GM12891 (cell line): ENCODE data around the gene SPAG5.

ENCODE experiments used
- DNase-seq: peaks from one replicate; pipeline ENCODE4 v3.0.0; 2011; ENCODE audit warnings: low spot score; ENCODE audit not compliant: insufficient read length
- FAIRE-seq: peaks from 2 replicates; lab custom pipeline; 2011; peaks lifted over from hg19 to GRCh38; lab: Jason Lieb, UNC
- PAX5 ChIP-seq: IDR thresholded peaks from 2 replicates; pipeline ENCODE4 v1.6.1; 2011; ENCODE audit warnings: low read length, moderate library complexity, mild to moderate bottlenecking; ENCODE audit not compliant: insufficient read depth, severe bottlenecking
- POLR2A ChIP-seq: IDR thresholded peaks from 2 replicates; pipeline ENCODE4 v1.6.1; 2011; ENCODE audit warnings: low read depth, low read length, control low read depth
- POLR2AphosphoS5 ChIP-seq: IDR thresholded peaks from 2 replicates; pipeline ENCODE4 v1.6.1; 2011; ENCODE audit warnings: low read depth, low read length, control low read depth
- POU2F2 ChIP-seq: IDR thresholded peaks from 2 replicates; pipeline ENCODE4 v1.6.1; 2011; ENCODE audit warnings: low read depth, mild to moderate bottlenecking, control low read depth, low read length, moderate library complexity
- SPI1 ChIP-seq: IDR thresholded peaks from 2 replicates; pipeline ENCODE4 v1.6.1; 2011; ENCODE audit warnings: low read depth, low read length, control low read depth
- TAF1 ChIP-seq: IDR thresholded peaks from 2 replicates; pipeline ENCODE4 v1.6.1; 2011; ENCODE audit warnings: low read depth, low read length, control low read depth

Gene SPAG5

DNA sequence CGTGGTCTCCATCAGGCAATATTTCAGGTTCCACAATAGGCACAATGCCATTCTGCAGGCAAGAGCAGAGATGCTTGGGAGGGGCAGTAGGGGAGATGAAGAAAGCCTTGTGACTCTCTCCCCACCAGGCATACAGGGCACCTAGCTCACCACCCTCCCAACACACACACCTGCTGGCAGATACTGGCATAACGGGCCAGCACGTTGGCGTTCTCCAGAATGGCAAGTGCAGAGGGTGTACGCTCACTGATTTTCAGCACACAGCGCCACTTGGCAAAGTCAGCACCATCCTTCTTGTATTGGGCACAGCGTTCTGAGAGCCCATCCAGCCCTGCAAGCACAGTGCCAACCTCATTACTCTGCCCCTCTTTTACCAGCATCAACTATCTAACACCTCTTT lies 24.3 kb downstream of the SPAG5 start:
- DNase-seq, result no peak
- FAIRE-seq, result no peak
- TF ChIP-seq POLR2AphosphoS5 (no peak), SPI1 (no peak), TAF1 (no peak)

DNA sequence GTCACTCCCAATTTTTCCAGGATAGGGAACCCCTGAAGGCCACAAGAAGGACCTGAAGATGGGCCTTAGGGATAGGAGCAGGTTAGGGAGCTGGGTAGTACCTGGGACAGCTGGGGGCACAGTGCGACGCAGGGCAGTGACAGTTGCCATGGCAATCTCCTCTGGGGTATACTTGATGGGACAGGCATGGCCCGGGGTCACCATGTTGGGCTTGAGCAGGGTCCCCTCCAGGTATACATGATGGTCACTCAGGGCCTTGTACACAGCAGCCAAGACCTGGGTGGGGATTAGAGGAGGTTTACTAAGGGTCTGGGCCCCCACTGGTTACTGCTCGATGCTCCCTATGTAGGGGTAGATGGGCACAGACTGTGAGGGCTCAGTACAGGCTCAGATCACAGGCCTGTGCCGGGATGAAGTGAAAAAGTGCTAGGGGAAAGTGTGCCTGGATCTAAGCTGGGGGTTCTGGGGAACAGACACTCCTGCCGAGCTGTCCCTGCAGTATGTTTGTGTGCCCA lies 24.8 kb downstream of the SPAG5 start:
- TF ChIP-seq TAF1 (no peak), POLR2AphosphoS5 (no peak), POU2F2 (no peak), POLR2A (no peak), PAX5 (no peak)
- DNase-seq, result no peak
- FAIRE-seq, result no peak

DNA sequence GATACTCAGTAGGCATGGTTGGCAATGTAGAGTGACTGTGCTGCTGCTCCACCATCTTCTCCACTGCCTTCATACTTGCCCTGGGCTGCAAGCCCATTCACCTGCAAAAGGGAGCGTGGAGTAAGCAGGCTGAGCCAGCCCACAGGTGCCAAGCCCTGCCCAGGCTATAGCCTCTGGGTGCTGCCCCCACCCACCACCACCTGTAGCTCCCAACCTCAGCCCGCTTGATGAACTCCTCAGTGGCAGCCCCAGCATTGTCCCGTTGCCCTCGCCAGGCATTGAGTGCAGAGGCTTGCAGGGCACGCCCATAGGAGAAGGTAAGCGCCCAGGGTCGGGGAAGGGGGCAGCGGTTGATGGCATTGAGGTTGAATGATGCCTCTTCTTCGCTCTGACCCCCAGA lies 25.3 kb downstream of the SPAG5 start:
- FAIRE-seq, result no peak
- TF ChIP-seq SPI1, result no peak
- TF ChIP-seq PAX5, result no peak
- no peak for TF ChIP-seq POLR2A
- TF ChIP-seq TAF1, result no peak
- no peak for TF ChIP-seq POLR2AphosphoS5
- TF ChIP-seq POU2F2, result no peak

DNA sequence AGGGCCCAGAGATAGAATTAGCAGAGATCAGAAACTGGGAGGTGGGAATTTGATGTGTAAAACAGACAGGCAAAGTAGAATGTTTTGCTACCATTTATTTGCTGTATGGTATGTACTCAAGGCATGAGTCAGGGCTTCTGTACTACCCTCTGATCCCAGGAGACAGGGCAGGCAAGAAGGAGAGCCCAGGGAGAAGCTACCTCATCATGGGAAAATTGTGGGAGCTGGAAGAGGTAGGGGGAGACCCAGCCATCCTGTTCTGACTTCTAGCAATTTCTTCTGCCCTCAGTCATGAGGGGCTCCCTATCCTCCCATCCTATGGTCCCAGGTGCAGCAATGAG lies 25.8 kb downstream of the SPAG5 start:
- DNase-seq (no peak), FAIRE-seq (no peak)
- TF ChIP-seq POU2F2 (no peak), POLR2A (no peak), TAF1 (no peak), SPI1 (no peak), PAX5 (no peak), POLR2AphosphoS5 (no peak)

More for the DNA sequence above, 25.3 kb downstream of the SPAG5 start:
- no peak for DNase-seq

DNA sequence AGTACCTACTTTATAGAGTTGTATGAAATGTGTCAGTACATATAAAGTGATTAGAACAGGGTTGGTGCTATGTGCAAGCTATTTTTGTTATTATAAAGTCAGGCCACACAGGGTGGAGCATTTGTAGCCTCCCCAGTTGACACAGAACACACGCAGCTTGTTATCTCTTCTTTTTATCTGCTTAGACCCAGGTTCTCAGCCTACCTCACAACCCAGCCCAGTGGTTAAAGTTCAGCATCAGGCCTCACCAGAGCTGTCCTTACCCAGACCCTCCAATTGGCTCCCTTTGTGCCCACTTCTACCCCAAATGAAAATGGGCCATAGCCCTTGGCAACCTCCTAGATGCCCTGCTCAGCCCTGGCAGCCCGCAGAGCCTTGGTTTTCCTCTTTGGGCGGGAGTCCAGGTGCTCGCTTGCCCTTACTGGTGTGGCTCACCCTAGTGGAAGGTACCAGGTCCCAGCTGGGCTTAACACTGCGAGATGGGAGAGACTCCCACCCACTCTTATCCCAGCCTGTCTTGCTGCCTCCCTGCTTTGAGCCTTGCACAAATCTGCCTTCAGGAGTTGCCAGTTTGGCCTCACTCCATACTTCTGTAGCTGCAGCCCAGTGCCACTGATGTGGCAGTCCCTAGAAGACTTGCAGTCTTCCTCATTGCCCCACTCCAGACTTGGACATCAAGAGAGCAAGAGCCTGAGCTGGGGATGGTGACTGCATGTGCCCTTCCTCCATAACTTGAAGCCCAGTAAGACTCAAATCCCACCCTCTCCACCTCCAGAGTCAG lies 26.4 kb downstream of the SPAG5 start:
- no peak for DNase-seq
- no peak for FAIRE-seq
- TF ChIP-seq POLR2AphosphoS5 (no peak), POLR2A (no peak), POU2F2 (no peak), SPI1 (no peak), TAF1 (no peak), PAX5 (no peak)

DNA sequence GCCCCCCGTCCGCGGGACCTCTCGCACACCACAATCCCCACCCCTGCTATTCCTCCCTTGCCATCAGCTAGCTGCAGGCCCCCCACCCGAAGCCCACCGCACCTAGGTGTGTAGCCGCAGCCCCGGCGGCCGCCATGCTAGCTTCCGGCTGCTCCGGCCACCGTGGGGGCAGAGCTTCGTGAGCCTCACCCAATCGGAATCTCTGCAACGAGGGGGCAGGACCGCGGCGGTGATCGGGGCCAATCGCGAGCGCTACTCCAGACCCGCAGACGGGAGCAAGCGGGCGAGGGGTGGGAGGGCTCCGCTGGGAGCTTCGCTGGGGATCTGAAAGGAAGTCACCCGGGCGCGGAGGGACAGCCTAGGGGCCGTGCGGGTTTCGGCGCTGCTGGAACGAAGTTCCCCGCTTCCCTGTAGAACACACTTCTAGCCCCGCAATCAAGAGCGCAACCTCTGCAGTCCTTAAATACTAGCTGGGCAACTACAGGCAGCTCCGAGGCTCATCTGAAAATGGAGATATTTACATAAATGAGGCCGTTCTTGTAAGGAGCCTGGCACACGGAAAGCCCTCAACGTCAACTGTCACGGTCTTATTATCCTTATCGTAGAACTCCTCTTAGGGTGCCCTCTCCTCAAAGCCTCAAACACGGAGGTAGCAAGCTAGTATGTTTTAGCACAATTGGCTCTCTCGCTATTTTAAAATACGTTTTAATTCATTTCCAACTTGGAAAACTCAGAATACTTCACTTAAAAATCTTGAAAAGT lies 27.3 kb downstream of the SPAG5 start, which contains the start of gene PIGS:
TSS of gene PIGS (minus strand) at position 164 of the 762 bp plus-strand sequence. CDS start at position 136, 28 bp downstream.
- FAIRE-seq, result peak; percentile 93
- TF ChIP-seq POLR2A, result peak; percentile 70
- peak; percentile 35; the same call in 1 of the 2 replicates for TF ChIP-seq SPI1
- TF ChIP-seq PAX5, result no peak
- 0 out of 2 replicates have a peak, but pooled peaks have one; percentile 42 for TF ChIP-seq POU2F2
- TF ChIP-seq TAF1, result peak; percentile 90
- peak; percentile 67; the same call in 1 of the 2 replicates for TF ChIP-seq POLR2AphosphoS5
- peak; percentile 92 for DNase-seq

DNA sequence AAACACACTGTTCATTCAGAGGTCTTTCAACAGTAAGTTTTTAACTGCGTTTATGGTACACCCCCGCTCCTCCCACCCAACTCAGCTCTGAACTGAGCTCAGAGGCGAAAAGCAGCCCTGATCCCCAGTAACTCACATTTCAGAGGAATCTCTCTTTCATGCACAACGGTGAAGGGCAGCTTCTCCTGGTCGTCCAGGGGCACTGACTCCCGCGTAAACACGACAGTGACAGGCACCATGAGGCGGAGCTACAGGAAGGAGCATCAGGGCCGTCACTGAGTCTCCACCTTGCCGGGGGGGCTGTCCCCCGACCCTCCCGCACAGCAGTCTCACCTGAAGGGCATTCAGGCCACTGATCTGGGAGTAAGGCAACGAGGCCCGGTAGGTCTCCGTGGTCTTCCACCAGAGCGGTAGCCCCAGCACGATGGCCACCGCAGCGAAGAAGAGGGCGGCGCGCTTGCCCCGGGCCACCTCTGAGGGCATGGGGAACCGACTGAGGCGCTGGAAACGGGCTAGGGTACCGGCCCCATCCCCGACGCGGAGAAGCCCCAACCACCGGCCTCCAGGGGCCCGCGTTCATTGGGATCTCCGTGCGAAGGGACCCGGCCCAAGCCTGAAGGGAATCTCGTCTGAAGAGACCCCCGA lies 28.0 kb downstream of the SPAG5 start:
- FAIRE-seq (peak; percentile 78), DNase-seq (peak; percentile 38)

DNA sequence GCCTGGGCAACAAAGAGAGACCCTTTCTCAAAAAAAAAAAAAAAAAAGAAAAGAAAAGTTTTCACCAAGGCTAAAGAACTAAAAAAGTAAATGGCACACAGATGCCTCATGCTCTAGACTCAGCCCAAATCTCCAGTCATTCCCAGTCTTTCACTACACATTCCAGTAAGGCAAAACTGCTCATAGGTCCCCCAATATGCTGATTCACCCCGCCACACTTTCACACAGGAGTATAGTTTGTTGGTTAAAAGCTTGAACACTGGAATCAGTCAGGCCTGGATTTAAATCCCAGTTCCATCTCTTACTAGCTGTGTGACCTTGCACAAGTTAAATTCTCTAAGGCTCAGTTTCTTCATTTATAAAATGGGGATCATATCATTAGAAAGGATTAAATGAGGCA lies 29.4 kb downstream of the SPAG5 start:
- TF ChIP-seq TAF1, result no peak
- TF ChIP-seq SPI1, result no peak
- TF ChIP-seq PAX5, result no peak
- no peak for TF ChIP-seq POLR2AphosphoS5
- no peak for TF ChIP-seq POLR2A
- TF ChIP-seq POU2F2, result no peak
- no peak for FAIRE-seq

More for the DNA sequence above, 28.0 kb downstream of the SPAG5 start:
- TF ChIP-seq SPI1 (no peak), POLR2A (0 out of 2 replicates have a peak, but pooled peaks have one; percentile 1)

DNA sequence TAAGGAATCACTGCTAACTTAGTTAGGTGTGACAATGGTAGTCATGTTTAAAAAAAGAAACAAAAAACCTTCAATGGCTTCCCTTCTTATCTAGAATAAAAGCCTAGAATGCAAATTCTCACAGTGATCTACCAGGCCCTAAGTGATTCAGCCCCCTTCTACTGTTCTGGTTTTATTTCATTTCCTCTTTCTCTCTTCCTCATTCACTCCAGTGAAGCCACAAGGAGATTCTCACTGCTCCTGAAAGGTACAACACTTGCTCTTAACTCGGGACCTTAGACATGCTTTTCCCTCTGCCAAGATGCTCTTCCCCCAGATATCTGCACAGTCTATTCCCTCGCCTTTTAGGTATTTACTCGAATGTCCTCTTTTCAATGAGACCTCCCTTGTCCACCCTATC lies 31.2 kb downstream of the SPAG5 start:
- peak; percentile 43 for DNase-seq

More for the DNA sequence above, 29.4 kb downstream of the SPAG5 start:
- DNase-seq, result no peak

More for the DNA sequence above, 31.2 kb downstream of the SPAG5 start:
- no peak for TF ChIP-seq POLR2AphosphoS5
- TF ChIP-seq SPI1, result peak; percentile 98
- no peak for TF ChIP-seq PAX5
- no peak for TF ChIP-seq TAF1
- no peak for FAIRE-seq
